ENCODE measurements around the gene TCHHL1.

The TCHHL1 gene

GRCh38 chr1:152089014-152089674, at the start of gene TCHHL1:
Gene TCHHL1, minus strand, starts transcription at chr1:152089064. Its CDS starts 921 bp downstream, at chr1:152088143.
- no peak for DNase-seq (ENCODE audit: low spot score)

- DNase-seq (ENCODE audit: low spot score): no peak
These were observed 48.4 kb upstream of the TCHHL1 start for GRCh38 chr1:152137215-152137614.

- no peak for DNase-seq (ENCODE audit: low spot score)
These were observed 41.3 kb upstream of the TCHHL1 start for GRCh38 chr1:152130186-152130585.

- DNase-seq (ENCODE audit: low spot score): no peak
These were observed 38.8 kb upstream of the TCHHL1 start for GRCh38 chr1:152127673-152128072.

- no peak for DNase-seq (ENCODE audit: low spot score)
These were observed 37.1 kb upstream of the TCHHL1 start for GRCh38 chr1:152125834-152126443.

- DNase-seq (ENCODE audit: low spot score): no peak
These were observed 30.1 kb upstream of the TCHHL1 start for GRCh38 chr1:152118915-152119314.

GRCh38 chr1:152115344-152115743, 26.5 kb upstream of the TCHHL1 start, which contains the start of gene TCHH:
Gene TCHH, minus strand, starts transcription at chr1:152115444. Its CDS starts 1,364 bp downstream, at chr1:152114080.
- DNase-seq (ENCODE audit: low spot score): no peak

GRCh38 chr1:152112885-152113432, 24.1 kb upstream of the TCHHL1 start:
- no peak for DNase-seq (ENCODE audit: low spot score)

- no peak for DNase-seq (ENCODE audit: low spot score)
These were observed 23.4 kb upstream of the TCHHL1 start for GRCh38 chr1:152112101-152112884.

- DNase-seq (ENCODE audit: low spot score): no peak
These were observed 22.7 kb upstream of the TCHHL1 start for GRCh38 chr1:152111515-152111968.

GRCh38 chr1:152110860-152111514, 22.1 kb upstream of the TCHHL1 start:
- peak; percentile 30 for DNase-seq (ENCODE audit: low spot score)

- no peak for DNase-seq (ENCODE audit: low spot score)
These were observed 21.5 kb upstream of the TCHHL1 start for GRCh38 chr1:152110365-152110859.

GRCh38 chr1:152109998-152110294, 21.1 kb upstream of the TCHHL1 start:
- DNase-seq (ENCODE audit: low spot score): no peak

GRCh38 chr1:152109231-152109997, 20.6 kb upstream of the TCHHL1 start:
- DNase-seq (ENCODE audit: low spot score): no peak

- no peak for DNase-seq (ENCODE audit: low spot score)
These were observed 20.0 kb upstream of the TCHHL1 start for GRCh38 chr1:152108882-152109222.

- no peak for DNase-seq (ENCODE audit: low spot score)
These were observed 19.4 kb upstream of the TCHHL1 start for GRCh38 chr1:152107984-152108881.

GRCh38 chr1:152107031-152107983, 18.4 kb upstream of the TCHHL1 start:
- no peak for DNase-seq (ENCODE audit: low spot score)

- no peak for DNase-seq (ENCODE audit: low spot score)
These were observed 16.0 kb upstream of the TCHHL1 start for GRCh38 chr1:152104854-152105253.

- DNase-seq (ENCODE audit: low spot score): no peak
These were observed 8.1 kb upstream of the TCHHL1 start for GRCh38 chr1:152096931-152097330.
